Glomerular visceral epithelial cell (primary cell): ENCODE measurements around the gene ANK3.

Source experiments
- DNase-seq: peaks from one replicate; pipeline ENCODE4 v3.0.0-alpha.2; 2016; ENCODE audit errors: extremely low spot score

Gene ANK3

DNA sequence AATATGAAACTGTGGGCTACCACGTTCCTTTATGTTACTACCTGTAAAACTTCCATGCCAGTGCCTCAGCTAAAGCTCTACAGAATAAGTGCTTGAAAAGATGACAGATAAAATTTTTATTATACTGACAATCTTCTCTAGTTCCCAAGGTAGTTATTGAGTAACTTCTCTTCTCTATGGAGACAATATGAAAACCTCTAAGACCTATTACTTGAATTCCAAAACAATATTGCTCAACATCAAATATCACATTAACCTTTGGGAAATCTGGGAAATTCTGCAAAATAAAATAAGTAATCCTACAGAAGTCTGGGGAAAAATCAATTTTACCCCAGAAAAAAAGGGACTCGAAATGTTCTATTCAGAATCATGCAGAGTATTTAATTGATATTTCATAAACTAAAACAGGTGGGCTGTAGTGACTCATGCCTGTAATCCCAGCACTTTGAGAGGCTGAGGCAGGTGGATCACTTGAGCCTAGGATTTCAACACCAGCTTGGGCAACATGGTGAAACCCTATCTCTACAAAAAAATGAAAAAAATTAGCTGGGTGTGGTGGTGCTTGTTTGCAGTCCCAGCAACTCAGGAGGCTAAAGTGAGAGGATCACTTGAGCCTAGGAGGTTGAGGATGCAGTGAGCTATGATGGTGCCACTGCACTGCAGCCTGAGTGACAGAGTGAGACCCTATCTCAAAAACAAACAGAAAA is 23.8 kb upstream of the ANK3 start:
- DNase-seq, result no peak

DNA sequence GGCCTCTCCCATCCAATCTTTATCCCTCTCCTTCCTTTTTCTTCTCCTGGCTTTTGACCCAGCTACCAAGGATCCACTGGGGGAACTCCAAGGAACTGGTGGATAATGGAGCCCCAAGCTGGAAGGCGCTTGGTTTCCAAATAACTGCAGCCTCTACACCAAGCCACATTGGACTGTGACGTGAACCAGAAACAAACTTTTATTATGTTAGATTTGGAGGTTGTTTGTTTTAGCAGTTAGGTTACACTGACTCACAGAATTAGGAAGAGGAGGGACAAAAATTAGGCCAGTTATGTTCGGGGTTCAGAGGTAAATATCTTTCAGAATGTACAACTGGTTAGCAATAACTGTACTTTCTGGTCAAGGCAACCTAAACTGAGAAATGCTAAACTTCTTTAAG is 21.3 kb upstream of the ANK3 start:
- DNase-seq, result no peak

DNA sequence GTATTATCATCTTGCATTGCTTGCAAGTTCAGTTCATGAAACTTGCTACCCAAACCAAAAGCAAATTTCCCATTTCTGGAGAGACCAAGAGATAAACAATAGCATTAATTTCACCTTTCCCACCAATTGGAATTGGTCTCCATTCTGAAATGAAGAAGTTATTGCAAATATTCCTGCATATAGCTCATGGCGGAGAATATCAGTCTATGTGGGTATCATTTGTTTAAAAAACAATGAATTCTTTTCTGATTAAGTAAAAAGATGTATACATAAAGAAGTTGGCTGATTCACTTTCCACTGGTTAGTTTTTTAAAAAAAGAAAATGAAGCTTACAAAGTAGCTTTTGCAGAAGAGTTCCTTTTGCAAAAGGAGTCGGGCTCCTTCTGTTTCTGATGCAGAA is 19.5 kb upstream of the ANK3 start:
- DNase-seq, result no peak

DNA sequence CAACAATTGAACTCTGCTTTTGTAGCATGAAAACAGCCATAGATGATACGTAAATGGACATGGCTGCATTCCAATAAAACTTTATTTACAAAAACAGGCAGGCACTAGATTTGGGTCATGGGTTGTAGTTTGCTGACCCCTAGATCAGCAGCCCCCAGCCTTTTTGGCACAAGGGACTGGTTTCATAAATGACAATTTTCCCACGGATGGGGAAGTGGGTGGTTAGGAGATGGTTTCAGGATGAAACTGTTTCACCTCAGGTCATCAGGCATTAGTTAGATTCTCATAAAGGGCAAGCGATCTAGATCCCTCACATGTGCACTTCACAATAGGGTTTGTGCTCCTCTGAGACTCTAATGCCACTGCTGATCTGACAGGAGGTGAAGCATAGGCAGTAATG is 16.5 kb upstream of the ANK3 start:
- DNase-seq, result no peak

DNA sequence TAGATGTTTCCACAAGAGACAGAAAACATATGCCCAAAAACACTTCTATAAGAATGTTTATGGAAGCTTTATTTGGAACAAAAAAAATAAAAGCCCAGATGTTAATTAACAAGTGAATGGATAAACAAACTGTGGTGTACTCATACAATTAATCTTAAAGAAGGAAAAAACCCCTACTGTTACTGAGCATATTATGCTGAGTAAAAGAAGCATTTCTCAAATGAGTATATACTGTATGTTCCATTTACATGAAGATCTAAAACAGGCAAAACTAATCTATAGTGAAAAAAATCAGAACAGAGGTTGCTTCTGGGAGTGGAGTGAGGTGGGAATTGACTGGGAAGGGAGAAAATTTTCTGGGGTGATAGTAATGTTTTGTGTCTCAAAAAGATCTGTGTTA is 15.5 kb upstream of the ANK3 start:
- no peak for DNase-seq

DNA sequence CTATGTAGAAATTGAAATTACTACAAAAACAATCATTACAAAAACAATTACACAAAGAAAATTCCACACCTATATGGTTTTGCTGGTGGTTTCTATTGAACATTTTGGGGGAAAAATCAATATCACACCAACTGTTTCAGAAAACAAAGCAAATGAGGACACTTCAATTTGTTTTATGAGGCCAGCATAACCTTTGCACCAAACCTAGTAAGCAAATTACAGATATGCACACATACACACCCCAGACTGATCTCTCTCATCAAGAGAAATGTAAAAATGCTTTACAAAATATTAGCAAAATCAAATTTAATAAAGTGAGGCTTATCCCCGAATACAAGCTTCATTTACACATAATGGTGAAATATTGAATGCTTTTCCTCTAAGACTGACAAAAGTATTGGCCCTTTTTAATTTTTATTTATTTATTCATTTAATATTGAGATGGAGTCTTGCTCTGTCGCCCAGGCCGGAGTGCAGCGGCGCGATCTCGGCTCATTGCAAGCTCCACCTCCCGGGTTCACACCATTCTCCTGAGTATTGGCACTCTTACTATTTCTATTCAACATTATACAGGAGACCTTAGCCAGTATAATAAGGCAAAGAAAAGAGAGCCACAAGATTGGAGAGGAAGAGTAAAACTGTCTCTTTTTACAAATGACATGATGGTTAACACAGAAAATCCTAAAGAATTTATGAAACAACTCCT is 13.6 kb upstream of the ANK3 start:
- no peak for DNase-seq

DNA sequence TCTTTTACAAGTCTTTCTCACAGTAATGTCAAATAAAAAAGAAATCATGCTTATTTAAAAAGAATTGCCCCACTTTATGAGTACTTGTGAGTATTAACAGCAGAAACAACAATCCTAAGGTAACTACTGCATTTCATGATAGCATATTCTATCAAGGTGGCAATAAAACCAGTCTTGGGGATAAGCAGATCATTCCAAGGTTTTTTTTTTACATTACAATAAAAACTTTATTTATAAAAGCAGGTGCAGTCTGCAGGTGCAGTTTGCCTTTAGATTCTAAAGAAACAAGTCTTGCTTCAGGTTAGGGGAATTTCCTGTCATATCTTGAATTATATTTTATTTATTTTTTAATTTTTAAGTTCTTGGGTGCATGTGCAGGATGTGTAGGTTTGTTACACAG is 10.7 kb upstream of the ANK3 start:
- no peak for DNase-seq

- DNase-seq, result no peak
These were observed 9.7 kb upstream of the ANK3 start for GRCh38 chr10:60399328-60399727.

- DNase-seq, result no peak
These were observed 8.1 kb upstream of the ANK3 start for GRCh38 chr10:60397792-60398191.

DNA sequence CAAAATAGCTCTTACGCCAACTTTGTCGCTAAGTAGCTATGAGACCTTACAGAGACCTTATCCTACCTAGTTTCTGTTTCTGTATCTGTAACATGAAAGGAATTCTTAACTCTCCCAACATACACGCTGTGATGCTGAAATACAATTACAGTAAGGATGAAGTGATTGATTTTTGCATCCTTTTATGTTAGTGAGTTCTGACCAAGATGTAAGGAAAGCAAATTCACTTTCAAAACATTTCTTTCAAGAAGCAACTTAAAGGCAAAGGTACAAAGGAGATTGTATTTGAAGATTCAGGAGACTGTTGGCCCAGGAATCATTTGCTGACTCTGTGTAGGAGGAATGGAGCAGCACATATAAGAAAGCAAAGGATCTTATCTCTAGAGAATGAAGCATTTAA is 7.1 kb upstream of the ANK3 start:
- DNase-seq, result no peak

GRCh38 chr10:60395711-60396110 is 6.0 kb upstream of the ANK3 start:
- no peak for DNase-seq

GRCh38 chr10:60394446-60394845 is 4.8 kb upstream of the ANK3 start:
- no peak for DNase-seq

- no peak for DNase-seq
These were observed 550 bp upstream of the ANK3 start for GRCh38 chr10:60390224-60390626.

DNA sequence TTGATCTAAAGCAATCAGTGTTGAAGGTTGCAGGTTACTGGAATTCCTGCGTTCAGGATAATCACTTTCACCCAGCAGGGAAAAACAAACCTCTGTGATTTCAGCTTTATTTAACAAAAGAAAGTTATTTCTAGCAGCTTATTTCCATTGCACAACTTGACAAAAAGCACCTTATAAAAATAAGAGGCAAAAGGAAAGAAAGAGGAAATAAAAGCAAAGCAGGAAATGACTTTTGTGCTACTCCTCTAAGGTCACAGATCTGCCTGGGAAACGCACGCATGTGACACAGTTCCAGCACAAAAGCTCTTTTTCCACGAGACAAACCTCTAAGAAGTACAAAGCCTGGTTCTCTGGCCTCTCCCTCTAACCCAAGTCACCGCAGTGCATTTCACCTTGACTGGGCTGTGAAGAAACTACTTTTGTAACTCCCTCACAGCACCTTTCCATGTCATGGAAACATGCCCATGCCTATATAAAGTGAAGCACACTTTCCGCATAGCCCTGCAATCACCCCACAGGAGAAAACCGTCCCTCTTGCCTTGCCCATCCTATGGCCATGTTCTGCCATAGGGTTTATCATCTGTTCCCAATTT is 870 bp downstream of the ANK3 start:
- no peak for DNase-seq

GRCh38 chr10:60388116-60388625 is 1.5 kb downstream of the ANK3 start:
- DNase-seq, result no peak

GRCh38 chr10:60387531-60387930 is 2.1 kb downstream of the ANK3 start:
- DNase-seq, result no peak

DNA sequence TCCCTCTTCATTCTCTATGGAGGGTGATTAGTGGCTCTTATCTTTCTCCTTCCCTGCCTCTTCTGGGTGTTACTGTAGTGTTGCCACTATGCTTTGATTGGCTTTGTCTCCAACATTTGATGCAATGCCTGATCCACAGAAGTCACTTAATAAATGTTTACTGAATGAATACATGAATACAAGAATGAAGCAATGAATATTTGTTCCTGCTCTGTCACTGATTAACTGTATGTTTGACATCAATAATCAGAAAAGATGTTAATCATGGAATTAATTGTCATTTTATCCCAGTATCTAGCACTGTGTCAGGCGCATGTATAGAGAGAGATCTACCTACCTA is 4.3 kb downstream of the ANK3 start:
- DNase-seq, result no peak

- DNase-seq, result peak; percentile 92
These were observed 4.8 kb downstream of the ANK3 start for GRCh38 chr10:60384708-60385398.

DNA sequence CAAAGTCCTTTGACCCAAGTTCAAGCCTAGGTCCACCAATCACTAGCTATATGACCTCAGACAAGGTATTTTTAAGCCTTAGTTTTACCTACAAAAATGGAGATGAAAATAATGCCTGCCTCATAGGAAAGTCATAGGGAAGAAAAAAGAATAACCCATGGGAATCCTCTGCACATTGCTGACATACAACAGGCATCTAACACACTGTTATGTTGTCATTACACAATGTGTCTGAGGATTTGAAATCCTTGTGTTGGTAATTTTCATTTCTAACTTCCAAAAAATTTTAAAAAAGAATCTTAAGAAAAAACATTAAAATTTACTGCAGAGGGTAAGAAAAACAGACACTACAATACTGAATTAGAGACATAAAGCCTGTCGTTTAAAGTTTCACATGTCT is 5.7 kb downstream of the ANK3 start:
- no peak for DNase-seq

GRCh38 chr10:60382946-60383681 is 6.6 kb downstream of the ANK3 start:
- peak; percentile 24 for DNase-seq

- no peak for DNase-seq
These were observed 8.9 kb downstream of the ANK3 start for GRCh38 chr10:60380781-60381180.

DNA sequence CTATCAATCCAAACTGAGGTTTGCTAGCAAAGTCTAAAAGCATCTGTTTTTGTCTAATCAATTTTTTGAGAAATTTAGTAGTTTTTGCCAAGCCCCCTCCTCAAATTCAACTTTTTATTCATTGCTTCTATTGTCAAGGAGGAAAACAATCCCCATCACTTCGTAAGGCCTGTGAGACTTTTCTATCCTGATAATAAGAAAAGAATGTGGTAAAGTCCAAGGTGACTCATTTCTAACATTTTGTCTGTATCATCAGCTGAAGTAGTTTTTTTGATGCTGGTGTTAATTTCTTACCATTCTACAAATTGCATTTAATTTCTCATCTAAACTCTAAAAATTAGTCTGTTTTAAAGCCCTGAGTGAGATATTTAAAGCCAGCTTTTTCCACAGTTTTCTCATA is 11.7 kb downstream of the ANK3 start:
- peak; percentile 6 for DNase-seq
